SH-SY5Y (cell line): Measurements from ENCODE around the gene ZNF107.

Experiments used
- GATA2 ChIP-seq: IDR thresholded peaks from 2 replicates; pipeline ENCODE4 v1.6.1; 2011; ENCODE audit warnings: mild to moderate bottlenecking, low read depth, low read length
- GATA3 ChIP-seq: IDR thresholded peaks from 2 replicates; pipeline ENCODE4 v1.6.1; 2011; ENCODE audit warnings: low read depth, mild to moderate bottlenecking, low read length, moderate library complexity

DNA sequence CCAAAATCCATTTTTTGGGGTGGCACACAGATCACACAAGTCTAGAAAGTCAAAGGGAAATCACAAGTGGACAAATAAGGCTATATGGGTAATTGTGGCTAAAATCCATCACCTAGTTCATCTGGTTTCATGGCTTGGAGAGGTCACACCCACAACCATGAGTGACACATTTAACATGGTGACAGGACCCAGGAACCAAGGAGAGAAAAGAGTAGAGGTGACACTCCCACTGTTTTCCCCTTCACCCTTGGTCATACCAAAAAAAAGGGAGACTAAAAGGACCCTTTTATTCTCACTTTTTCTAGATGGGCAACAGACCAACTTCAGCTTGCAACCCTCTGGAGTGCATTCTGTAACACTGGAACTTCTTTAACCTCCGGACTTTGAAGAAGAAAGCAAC is 46.2 kb upstream of the ZNF107 start:
- TF ChIP-seq GATA2 (no peak), GATA3 (no peak)
